GM18502 (cell line): ENCODE results near the gene TPD52L2.
A peak's percentile ranks its signal among the peaks of the same experiment; 100 is the strongest.
"Not testable (repeated sequence)": the region's sequence is repeated elsewhere in the genome, so short reads cannot be mapped to it uniquely, and the experiment has no call there.

Source experiments
- ATAC-seq: cut with Tn5 transposase; IDR thresholded peaks from one replicate; pipeline ENCODE4 v1.9.1; 2021; ENCODE audit warnings: mild to moderate bottlenecking; ENCODE audit not compliant: unreplicated experiment, poor library complexity

Gene TPD52L2

DNA sequence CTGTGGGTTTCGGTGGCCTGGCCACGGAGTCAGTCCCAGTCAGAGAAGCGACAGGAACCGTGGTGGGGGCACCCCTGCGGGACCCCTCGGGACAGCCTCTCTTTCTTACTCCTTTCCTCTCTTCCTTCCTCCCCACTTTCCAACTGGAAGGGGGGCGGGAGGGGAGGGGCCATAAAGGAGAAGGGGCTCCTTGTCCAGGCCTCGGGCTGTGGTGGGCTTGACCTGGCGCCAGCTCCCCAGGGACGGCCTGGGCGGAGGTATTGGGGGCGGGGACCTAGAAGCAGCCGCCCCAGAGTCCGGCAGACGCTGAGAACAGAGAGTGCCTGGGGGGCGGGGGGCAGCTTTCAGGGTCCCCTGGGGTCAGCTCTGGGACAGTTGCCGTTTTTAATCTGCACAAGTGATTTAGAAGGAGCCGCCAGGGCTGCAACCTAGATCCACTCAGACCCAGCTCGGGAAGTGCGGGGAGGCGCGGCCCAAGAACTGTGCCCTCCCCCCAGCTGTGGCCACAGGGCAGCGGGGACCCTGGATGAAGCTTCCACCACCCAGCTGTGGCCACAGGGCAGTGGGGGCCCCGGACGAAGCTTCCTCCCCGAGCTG lies 10.2 kb upstream of the TPD52L2 start:
- no peak for ATAC-seq

DNA sequence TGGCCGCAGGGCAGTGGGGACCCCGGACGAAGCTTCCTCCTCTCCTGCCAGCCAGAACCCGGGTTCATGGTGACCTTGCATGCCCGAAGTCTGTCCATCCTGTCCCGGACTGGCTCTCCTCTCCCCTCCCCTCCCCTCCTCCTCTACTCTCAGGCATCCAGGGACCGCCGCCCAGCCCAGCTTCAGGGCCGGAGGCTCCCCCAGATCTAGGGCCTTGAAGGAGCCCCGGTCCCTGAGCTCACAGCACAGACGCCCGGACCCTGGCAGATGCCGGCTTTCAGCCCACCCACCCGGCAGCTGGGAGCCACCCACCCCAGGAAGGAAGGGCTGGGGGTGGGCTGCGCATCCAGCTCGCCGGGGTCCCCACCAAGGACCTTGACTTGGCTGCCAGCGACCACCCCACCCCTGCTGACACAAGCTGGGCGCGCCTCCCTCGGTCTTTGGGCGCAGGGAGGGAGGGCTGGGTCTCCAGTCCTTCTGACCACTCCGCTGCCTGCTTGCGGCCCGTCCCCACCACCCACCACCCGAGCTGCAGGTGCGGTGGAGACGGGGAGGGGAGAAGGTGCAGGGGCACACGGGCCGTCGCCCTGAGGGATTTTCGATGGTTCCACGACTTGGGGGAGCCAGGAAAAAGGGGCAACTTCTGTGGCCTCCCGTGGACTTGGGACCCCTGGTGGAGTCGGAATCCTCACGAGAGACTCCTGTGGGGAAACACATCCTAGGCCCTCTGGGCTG lies 9.5 kb upstream of the TPD52L2 start:
- no peak for ATAC-seq

DNA sequence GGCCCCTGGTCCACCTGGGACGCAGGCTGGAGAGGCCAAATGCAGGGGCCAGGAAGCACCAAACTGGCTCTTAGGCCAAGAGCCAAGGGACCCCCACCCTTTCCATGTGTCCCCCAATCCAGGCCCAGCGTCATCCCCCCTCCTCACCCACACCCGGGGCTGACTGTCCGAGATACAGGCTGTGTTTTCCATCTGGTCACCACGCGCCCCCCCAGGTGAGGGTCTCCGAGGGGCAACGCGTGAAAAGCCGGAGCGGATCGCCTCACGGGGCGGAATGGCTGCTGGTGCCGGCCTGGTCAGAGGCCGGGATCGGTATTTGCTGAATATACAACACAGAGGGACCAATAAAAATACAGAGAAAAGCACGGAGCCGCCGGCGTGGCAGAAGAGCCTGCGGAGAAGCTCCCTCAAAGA lies 9.0 kb upstream of the TPD52L2 start:
- ATAC-seq: no peak

DNA sequence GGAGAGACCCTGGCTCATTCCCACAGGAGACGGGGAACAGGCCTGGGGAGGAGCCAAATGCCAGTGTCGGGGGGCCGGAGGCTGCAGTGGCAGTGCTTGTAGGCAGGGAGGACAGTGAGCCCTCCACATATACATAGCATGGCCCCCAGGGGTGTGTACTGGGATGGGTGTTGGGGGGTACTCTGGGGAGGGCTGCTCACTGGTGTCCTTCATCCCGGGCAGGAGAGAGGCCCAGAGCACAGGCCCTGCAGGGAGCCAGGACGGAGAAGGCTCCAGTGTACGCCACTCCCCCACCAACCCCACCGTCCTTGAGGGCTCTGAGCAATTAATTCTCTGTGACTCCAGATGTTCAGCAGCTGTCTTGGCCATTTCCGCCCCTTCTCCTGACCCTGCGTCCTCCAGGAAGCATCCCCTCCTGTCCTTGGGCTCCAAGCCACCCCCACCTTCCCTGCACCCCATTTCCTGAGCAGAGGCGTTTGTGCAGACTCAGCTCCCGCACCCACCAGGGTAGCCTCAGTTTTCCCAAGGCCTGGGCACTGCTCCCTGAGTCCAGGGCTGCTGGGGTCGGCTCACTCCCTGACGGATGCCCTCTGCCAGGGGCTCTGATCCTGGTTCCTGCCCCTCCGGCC lies 7.2 kb upstream of the TPD52L2 start:
- ATAC-seq: no peak

DNA sequence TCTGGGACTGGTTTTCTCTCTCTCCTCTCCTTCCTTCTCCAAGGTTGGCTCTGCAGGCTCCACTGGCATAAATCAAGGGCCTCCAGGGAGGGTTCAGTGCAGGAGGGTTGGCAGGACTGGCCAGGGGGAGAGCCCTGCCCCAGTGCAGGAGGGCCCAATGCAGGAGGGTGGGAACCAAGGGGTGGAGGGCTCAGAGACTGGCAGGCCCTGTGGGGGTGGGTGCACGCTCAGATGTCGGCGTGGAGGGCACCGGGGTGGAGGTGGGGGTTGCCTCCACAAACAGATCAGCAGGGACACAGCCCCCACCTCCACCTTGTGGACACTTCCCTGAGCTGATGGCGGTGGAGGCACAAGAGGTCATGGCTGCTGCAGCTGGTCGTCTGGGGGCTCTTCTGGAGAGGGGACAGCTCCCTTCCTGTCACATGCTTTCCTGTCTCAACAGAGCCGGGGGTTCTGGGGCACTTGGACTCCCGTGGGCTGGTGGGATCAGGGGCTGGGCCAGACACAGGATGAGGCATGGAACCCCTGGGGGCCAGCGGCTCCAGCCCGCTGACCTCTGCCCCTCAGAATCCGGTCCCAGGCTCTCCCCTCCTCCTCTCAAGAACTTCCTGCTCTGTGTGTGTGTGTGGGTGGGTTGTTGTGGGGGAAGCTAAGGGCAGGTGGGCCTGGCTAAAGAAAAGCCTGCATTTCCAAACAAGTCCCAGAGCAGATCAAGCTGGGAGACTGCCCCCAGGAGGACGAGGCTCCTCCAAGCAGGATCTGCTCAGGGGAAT lies 6.5 kb upstream of the TPD52L2 start:
- ATAC-seq: no peak

DNA sequence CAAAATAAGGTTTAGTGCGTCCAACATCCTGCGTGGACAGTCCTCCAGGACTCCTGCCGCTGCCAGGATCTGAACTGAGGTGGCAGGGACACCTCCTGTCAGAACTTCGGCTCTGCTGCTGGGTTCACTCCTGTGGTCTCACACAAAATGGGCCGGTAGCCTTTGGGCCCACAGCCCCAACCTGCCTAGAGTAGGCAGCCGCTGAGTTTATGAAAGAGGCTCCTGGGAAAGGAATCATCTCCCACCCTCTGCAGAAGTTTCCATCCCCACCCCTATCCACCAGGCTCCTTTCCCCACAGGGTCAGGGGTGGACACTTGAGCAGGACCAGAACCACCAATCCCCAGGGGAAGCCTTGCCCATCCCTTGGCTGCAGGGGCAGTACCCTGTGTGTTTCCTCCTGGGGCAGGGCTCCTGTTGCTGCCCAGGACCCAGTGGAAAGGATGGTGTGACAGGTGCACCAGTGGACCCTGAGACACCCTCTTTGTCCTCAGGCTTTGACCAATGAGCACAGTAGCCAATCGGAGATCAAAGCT lies 5.8 kb upstream of the TPD52L2 start:
- no peak for ATAC-seq

DNA sequence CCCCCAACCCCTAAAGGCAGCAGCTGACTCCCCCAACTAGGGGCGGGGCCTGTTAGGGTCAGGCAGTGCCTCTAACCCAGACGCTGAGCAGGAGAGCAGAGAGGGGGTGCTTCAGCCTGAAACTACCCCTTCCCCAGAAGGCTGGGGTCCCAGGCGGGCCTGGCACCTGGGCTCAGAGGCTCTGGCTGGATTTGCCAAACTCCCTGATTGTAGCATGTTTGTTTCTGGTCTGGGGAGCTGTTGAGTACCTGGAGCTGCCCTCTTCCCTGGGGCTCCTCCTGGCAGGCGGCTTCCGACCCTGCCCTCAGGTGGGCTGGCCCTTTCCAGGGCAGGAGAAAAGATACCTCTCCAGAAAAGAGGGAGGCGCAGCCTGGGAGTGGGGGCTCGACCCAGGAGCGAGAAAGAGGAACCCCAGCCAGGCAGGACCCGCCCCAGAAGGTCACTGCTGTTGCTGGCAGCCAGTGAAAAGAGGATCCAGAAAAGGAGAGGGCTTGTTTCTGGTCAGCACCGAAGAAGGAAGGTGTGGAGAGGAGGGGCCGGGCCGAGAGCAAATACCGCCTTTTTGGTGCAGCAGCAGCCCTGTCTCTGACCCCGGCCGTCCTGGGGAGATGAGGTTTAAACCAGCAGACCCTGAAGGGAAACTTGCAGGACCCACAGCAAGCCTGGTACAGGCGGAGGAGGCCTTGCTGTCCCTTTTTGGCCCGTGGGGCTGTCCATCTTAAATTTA lies 4.6 kb upstream of the TPD52L2 start:
- no peak for ATAC-seq

DNA sequence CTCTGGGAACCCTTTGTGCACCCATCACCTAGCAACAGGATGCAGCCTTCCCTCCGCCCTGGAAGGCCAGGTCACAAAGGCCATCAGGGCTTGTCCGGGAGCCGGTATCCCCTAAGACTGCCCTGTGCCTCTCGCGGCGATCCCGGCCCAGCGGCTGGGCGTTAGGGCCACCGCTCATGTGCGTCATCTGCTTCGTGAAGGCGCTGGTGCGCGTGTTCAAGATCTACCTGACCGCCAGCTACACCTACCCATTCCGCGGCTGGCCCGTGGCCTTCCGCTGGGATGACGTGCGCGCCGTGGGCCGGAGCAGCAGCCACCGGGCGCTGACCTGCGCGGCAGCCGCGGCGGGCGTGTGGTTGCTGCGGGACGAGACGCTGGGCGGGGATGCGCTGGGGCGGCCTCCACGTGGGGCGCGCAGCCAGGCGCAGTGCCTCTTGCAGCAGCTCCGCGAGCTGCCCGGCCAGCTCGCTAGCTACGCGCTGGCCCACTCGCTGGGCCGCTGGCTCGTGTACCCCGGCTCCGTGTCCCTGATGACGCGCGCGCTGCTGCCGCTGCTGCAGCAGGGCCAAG lies 3.6 kb upstream of the TPD52L2 start, which contains the start of gene ABHD16B:
Gene ABHD16B, plus strand, starts transcription at position 134 of the 570 bp plus-strand sequence. Its CDS starts 43 bp downstream, at position 177.
- no peak for ATAC-seq

DNA sequence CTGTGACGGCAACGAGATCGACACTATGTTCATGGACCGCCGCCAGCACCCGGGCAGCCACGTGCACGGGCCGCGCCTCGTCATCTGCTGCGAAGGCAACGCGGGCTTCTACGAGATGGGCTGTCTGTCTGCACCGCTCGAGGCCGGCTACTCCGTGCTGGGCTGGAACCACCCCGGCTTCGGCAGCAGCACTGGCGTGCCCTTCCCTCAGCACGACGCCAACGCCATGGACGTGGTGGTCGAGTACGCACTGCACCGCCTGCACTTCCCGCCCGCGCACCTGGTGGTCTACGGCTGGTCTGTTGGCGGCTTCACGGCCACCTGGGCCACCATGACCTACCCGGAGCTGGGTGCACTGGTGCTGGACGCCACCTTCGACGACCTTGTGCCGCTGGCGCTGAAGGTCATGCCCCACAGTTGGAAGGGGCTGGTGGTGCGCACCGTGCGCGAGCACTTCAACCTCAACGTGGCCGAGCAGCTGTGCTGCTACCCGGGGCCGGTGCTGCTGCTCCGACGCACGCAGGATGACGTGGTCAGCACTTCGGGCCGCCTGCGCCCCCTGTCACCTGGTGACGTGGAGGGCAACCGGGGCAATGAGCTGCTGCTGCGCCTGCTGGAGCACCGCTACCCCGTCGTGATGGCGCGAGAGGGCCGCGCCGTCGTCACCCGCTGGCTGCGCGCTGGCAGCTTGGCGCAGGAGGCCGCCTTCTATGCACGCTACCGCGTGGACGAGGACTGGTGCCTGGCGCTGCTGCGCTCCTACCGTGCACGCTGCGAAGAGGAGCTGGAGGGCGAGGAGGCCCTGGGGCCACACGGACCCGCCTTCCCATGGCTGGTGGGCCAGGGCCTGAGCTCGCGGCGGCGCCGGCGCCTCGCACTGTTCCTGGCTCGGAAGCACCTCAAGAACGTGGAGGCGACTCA lies 2.8 kb upstream of the TPD52L2 start:
- no peak for ATAC-seq

DNA sequence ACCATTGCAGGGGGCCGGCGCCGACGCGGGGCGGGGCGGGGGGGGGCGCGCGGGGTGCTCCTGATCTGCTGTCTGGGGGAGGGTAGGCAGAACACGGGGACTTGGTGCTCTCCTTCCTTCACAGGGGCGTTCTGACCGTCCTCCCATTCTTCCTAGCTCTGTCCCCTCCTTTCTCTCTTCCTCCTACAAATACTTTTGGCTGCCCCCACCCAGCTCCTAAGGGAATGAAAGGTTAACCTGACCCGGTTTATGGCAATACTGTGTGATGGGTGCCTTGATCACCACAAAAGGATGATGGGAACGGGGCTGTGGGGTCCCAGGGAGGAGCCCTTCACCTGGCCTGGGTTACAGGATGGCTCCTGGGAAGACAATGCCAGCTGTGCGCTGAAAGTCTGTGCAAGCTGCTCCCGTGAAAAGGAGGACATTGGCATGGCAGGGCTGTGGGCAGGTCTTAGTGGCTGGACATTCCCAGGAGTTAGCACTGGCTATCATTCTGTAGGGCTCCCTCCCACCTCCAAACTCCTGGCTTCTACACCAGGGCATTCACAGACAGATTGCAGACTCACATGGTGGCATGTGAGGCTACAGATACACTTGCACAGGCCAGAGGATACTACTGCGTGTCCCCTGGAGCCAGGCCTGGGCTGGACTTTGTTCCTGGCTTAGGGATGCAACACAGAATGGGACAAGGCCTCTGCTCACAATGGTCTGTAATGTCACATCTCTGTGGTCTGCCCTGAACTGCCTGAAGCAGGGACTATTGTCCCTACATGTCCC lies 1.9 kb upstream of the TPD52L2 start:
- ATAC-seq: no peak

DNA sequence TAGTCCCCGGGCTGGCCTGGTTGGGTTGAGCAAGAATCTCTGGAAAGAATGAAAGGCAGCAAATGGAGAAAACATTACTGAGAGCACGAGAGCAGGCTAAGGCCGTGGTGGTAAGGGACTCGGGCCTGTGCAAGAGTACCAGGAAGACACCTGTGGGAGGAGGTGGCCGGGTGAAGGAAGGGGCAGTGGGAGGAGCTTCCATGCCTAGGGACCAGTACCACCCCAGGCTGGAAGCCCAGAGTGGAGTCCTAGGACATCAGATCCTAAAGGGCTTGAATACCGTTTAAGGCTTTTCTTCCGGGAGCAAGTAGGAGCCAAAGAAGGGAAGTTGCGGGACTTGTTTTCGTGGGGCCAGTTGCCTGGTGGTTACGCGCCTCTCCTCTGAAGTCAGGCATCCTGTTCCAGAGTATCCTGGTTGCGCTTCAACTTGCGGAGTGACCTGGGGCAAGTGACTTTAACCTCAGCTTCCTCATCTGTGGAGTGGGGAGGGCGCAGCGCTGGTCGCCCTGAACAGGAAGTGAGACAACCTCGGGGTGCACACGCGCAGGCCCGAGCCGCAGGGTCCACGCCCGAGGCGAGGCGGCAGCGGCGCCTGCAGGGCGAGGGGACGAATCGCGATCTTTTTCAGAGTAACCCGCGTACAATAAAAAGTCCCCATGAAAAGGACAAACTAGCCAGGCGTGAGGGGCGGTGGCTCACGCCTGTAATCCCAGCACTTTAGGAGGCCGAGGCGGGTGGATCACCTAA lies 1.1 kb upstream of the TPD52L2 start:
- ATAC-seq: peak; percentile 68

DNA sequence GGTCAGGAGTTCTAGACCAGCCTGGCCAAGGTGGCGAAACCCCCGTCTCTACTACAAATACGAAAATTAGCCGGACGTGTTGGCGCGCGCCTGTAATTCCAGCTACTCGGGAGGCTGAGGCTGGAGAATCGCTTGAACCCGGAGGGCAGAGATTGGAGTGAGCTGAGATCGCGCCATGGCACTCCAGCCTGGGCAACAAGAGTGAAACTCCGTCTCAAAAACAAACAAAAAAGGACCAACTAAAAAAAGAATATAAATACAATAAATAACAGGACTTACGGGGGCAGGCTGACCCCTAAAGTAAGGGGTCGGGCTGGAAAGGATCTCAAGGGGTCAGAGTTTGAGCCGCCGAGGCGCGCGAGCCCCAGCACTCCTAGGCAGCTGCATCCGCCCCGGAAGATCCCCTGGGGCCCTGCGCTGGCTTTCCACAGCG lies 509 bp upstream of the TPD52L2 start:
- no peak for ATAC-seq

DNA sequence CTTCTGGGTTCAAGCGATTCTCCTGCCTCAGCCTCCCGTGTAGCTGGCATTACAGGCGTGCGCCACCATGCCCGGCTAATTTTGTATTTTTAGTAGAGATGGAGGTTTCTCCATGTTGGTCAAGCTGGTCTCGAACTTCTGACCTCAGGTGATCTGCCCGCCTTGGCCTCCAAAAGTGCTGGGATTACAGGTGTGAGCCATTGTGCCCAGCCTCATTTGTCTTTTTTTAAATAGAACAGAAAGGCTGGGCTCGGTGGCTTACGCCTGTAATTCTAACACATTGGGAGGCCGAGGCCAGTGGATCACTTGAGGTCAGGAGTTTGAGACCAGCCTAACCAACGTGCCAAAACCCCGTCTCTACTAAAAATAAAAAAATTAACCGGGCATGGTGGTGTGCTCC lies 2.0 kb downstream of the TPD52L2 start:
- ATAC-seq: not testable (repeated sequence)

DNA sequence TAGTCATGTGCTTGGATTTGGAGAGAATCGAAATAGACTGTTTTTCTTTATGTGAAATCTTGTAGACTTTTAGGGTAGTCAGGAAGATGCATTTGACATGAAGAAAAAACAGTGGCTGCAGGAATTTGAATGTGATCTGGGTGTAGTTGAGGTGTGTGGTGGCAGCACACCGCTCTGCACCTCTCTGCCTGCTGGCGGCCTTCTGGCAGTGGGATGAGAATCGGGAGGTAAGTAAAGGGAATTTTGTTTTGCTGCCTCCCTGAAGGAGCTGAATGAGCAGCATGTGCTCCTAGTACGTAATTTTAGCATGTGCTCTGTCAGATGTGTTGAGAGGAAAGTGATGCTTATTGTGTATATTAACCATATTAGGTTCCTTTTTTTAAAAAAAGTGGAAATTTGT lies 3.2 kb downstream of the TPD52L2 start:
- ATAC-seq: no peak

DNA sequence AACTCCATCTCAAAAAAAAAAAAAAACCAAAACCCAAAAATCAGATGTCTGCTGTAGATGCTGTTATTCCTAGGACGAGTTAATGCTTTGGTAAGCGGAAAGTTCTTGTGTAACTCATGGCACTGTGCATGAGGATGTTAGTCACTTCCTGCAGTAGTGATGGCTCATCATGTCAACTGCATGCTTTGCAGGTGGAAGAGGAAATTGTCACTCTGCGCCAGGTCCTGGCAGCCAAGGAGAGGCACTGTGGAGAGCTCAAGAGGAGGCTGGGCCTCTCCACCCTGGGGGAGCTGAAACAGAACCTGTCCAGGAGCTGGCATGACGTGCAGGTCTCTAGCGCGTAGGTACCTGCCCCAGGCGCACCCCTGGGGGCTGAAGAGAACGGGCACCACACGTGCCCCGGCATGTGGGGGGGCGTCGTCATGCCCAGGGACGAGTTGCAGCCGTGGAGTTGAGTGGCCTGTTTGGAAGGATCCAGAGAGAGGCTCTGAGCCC lies 8.5 kb downstream of the TPD52L2 start:
- no peak for ATAC-seq

DNA sequence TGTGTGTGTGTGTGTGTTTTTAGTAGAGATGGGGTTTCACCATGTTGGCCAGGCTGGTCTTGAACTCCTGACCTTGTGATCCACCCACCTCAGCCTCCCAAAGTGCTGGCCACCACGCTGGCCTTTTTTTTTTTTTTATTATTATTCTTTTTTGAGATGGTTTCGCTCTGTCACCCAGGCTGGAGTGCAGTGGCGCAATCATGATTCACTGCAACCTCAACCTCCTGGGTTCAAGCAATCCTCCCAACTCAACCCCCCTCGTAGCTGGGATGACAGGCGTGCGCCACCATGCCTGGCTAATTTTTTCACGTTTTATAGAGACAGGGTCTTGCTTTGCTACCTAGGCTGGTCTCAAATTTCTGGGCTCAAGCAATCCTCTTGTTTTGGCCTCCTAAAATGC lies 9.2 kb downstream of the TPD52L2 start:
- ATAC-seq: not testable (repeated sequence)

DNA sequence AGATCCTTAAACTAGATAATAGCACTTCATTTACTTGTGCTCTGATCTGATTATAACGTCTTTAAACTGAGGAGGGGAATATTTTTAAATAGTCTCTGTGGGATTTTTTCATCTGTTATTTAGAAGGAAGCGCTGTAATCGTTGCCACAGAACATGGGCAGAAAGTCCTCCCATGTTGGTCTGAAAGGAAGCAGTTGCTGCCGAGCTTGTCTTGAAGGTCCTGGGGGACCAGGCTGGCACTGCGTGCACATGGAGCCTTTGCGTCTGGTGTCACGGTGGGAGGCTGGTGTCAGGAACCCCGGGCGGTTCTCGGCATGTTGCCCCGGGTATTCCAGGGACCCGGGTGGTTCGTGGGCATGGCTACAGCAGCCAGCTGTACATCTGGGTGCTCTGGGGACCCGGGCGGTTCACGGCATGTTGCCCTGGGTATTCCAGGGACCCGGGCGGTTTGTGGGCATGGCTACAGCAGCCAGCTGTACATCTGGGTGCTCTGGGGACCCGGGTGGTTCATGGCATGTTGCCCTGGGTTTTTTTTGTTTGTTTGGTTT lies 11.5 kb downstream of the TPD52L2 start:
- ATAC-seq: no peak
